Spleen (tissue), 7 donors: ENCODE data around the gene TMEM131.

Experiments
- CTCF ChIP-seq, 11 experiments: fragments of 200-600 bp in 7 of 11; fragments of 450-650 bp in 4 of 11; sonication (generic) in 4 of 11; IDR thresholded peaks in 8 of 11; conservative IDR thresholded peaks in 3 of 11; 1 replicate in 7 of 11; 2 replicates in 4 of 11; pipeline versions ENCODE4 v1.4.0 to v1.8.0; 2016 to 2021; ENCODE audit warnings: antibody characterized with exemption in 11 of 11, inconsistent platforms in 4 of 11, mild to moderate bottlenecking in 1 of 11
- POLR2A ChIP-seq, 3 donors: fragments of 450-650 bp; IDR thresholded peaks; one replicate each; pipeline ENCODE4 v1.5.1; 2017; ENCODE audit warnings: antibody characterized with exemption in 3 of 3, mild to moderate bottlenecking in 1 of 3
- POLR2AphosphoS5 ChIP-seq, 3 donors: sonication (generic); formaldehyde crosslinking; IDR thresholded peaks; one replicate each; pipeline ENCODE4 v1.5.1; 2017; ENCODE audit warnings: antibody characterized with exemption in 3 of 3
- donor health status: DM: no; HTN: no; CAD: no; lungs with moderate emphysema.
- donor health status: DM: no; HTN: no; CAD: no.
- donor health status: DM: no; HTN: no; CAD: no.

- TF ChIP-seq POLR2AphosphoS5 (IDR thresholded peaks at IDR 0.05) (no peak), POLR2A (IDR thresholded peaks at IDR 0.05) (no peak), CTCF (IDR thresholded peaks at IDR 0.05 in 8 of 11, conservative IDR thresholded peaks at IDR 0.05 in 3 of 11) (no peak)
Measured at GRCh38 chr2:97983134-97983533, 12.6 kb downstream of the TMEM131 start.
